GM12874 (cell line): ENCODE data around the gene LHX5.

Experiments
- CTCF ChIP-seq: IDR thresholded peaks from 2 replicates; pipeline ENCODE4 v1.5.1; 2011; ENCODE audit warnings: low read depth, mild to moderate bottlenecking, control low read depth, low read length, moderate library complexity; ENCODE audit not compliant: insufficient read depth

Gene LHX5

DNA sequence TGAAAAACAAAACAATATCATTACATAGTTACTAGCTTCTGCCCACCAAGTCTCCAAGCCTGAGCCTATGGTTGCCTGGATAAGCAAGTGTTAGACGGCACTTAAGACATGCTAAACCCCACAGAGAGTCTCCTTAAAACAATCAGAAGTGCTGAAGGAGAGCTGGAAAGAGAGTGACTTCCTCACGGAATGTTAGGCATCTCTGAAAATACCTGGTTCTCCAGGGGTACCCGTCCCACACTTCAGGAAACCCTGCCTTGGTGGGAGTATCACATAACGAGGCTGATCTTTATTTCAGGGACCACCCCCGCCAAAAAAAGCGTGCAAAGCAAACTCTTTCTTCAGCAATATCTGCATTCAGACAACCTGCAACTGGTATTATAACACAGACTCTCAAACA, 18.3 kb downstream of the LHX5 start:
- TF ChIP-seq CTCF, result no peak

GRCh38 chr12:113452458-113452857, 19.2 kb downstream of the LHX5 start:
- TF ChIP-seq CTCF, result no peak

DNA sequence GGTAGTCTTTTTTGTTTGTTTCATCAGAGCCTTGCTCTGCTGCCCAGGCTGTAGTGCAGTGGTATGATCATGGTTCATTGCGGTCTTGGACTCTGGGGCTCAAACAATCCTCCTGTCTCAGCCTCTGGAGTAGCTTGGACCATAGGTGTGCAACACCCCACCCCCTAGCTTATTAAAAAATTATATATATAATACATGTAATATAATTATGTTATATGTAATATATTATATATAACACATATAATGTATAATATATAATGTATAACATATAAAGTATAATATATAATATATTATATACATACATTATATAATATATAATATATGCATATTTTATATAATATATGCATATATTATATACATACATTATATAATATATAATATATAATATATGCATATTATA, 21.8 kb downstream of the LHX5 start:
- TF ChIP-seq CTCF, result no peak

GRCh38 chr12:113449299-113449698, 22.4 kb downstream of the LHX5 start:
- TF ChIP-seq CTCF, result no peak

GRCh38 chr12:113448873-113449272, 22.8 kb downstream of the LHX5 start:
- TF ChIP-seq CTCF, result no peak

GRCh38 chr12:113445544-113446171, 26.0 kb downstream of the LHX5 start:
- no peak for TF ChIP-seq CTCF

- no peak for TF ChIP-seq CTCF
Measured at GRCh38 chr12:113443030-113443539, 28.6 kb downstream of the LHX5 start.
